Activated CD8-positive, alpha-beta T cell treated with anti-CD3 and anti-CD28 coated beads for 36 hours (primary cell): ENCODE measurements around the gene NOL12. TPM values are rescaled to one million over a fixed set of nuclear protein-coding genes. Genes with fewer than 3 reads are reported as not detected.
"Not testable (repeated sequence)": the region's sequence is repeated elsewhere in the genome, so short reads cannot be mapped to it uniquely, and the experiment has no call there.

Experiments
- ATAC-seq: fragments of 200-7000 bp; cut with Tn5 transposase; one replicate; pipeline ENCODE4 v1.10.0; 2021; ENCODE audit warnings: mild to moderate bottlenecking, moderate library complexity
- CTCF ChIA-PET: fragments of 350-600 bp; sonication (Branson Sonifier 250); formaldehyde crosslinking; loops from one replicate; lab custom pipeline; 2021; ENCODE audit warnings: antibody characterized with exemption; lab: Charles Lee
- POLR2A ChIA-PET: fragments of 350-600 bp; sonication (Branson Sonifier 250); formaldehyde crosslinking; loops from one replicate; lab custom pipeline; 2021; ENCODE audit warnings: antibody characterized with exemption; lab: Charles Lee
- DNase-seq: peaks from one replicate; pipeline ENCODE4 v3.0.0-alpha.2; 2020
- H3K27ac Mint-ChIP-seq: one replicate; pipeline ENCODE4 v1.8.0; 2021; ENCODE audit warnings: mild to moderate bottlenecking, mixed read lengths
- H3K27me3 Mint-ChIP-seq: one replicate; pipeline ENCODE4 v1.8.0; 2021; ENCODE audit warnings: mixed read lengths
- H3K36me3 Mint-ChIP-seq: one replicate; pipeline ENCODE4 v1.8.0; 2021; ENCODE audit warnings: low read depth, mixed read lengths
- H3K4me1 Mint-ChIP-seq: one replicate; pipeline ENCODE4 v1.8.0; 2021; ENCODE audit warnings: low read depth, mixed read lengths
- H3K4me3 Mint-ChIP-seq: one replicate; pipeline ENCODE4 v1.8.0; 2021; ENCODE audit warnings: mild to moderate bottlenecking, moderate library complexity, mixed read lengths
- H3K9me3 Mint-ChIP-seq: one replicate; pipeline ENCODE4 v1.8.0; 2021; ENCODE audit warnings: mixed read lengths
- intact Hi-C: fragments of 100-400 bp; cut with micrococcal nuclease; formaldehyde crosslinking; loops from one replicate; pipeline ENCODE4 v1.10.0; 2022
- total RNA-seq, 2 experiments: library from RNA; stranded (reverse); gene quantifications; one replicate each; pipeline ENCODE4 v1.2.3, GENCODE V29; 2021
- TF ChIP-seq, protein P1 (sequence below): fragments of 200-600 bp; IDR thresholded peaks from one replicate; pipeline ENCODE4 v1.8.0; 2022; ENCODE audit warnings: antibody characterized with exemption, mild to moderate bottlenecking

The NOL12 gene
- total RNA-seq, 2 experiments from 2014 or later, result 36.8 to 38.8 TPM

DNA sequence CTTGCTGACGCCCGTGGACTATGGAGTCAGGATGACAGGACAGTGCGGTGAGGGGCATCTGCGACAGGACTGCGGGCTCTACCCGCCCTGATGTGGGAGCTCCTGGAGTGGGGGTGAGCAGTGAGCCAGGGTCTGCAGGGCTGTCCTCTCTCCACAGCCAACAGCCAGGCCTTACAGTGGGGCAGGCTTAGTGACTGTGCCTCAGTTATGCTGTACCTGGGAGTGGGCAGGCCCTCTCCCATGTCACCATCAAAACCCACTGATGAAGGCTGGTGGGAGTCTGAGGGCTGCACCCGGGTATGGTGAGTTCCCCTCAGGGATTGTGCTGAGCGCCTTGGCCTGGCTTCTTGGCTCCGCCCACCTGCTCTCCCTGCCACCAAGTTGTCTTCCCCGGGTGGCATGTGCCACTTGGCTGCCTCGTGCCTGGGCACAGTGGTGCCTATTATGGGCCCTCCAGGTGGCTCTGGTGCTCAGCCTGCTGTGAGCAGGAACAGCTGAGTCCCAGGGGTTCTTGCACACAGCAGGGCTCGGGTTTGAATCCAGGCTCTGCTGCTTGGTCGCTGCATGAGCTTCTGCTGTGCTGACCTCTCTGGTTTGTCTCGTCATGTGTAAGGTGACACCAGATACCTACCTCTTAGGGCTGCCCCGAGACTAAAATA lies 6.6 kb downstream of the NOL12 start:
- Mint-ChIP-seq H3K4me3 (no peak overlapping the region), H3K9me3 (no peaks in the 10 kb centered on the region), H3K27ac (no peak overlapping the region), H3K27me3 (no peaks in the 10 kb centered on the region), H3K36me3 (peaks cover 47% of the 10 kb centered on the region), H3K4me1 (peaks cover 23% of the 10 kb centered on the region)
- intact Hi-C loops, result no loop called here
- TF ChIP-seq, protein P1, sequence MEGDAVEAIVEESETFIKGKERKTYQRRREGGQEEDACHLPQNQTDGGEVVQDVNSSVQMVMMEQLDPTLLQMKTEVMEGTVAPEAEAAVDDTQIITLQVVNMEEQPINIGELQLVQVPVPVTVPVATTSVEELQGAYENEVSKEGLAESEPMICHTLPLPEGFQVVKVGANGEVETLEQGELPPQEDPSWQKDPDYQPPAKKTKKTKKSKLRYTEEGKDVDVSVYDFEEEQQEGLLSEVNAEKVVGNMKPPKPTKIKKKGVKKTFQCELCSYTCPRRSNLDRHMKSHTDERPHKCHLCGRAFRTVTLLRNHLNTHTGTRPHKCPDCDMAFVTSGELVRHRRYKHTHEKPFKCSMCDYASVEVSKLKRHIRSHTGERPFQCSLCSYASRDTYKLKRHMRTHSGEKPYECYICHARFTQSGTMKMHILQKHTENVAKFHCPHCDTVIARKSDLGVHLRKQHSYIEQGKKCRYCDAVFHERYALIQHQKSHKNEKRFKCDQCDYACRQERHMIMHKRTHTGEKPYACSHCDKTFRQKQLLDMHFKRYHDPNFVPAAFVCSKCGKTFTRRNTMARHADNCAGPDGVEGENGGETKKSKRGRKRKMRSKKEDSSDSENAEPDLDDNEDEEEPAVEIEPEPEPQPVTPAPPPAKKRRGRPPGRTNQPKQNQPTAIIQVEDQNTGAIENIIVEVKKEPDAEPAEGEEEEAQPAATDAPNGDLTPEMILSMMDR, result no peak
- ATAC-seq (no peak), DNase-seq (no peak)
- CTCF ChIA-PET, result interaction anchor here (1.9 kb wide), 1 partner anchor 50 kb away, joined by 7 read pairs; no protein-coding TSS in a partner anchor
- POLR2A ChIA-PET, result interaction anchor here (1.4 kb wide), 1 partner anchor 14 kb away, joined by 4 read pairs; no protein-coding TSS in a partner anchor

DNA sequence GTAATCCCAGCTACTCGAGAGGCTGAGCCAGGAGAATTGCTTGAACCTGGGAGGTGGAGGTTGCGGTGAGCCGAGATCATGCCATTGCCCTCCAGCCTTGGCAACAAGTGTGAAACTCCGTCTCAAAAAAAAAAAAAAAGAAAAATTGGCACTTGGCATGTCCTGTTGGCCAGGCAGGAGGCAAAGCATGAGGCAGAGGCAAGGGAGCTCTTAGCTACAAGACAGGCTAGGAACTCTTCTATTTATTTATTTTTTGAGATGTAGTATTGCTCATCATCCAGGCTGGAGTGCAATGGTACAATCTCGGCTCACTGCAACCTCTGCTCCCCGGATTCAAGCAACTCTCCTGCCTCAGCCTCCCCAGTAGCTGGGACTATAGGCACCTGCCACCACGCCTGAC lies 8.0 kb downstream of the NOL12 start:
- Mint-ChIP-seq H3K36me3 (peaks cover 37% of the 10 kb centered on the region), H3K4me1 (peaks cover 14% of the 10 kb centered on the region)
- H3K9me3 Mint-ChIP-seq, H3K27ac Mint-ChIP-seq, ATAC-seq, H3K4me3 Mint-ChIP-seq, intact Hi-C loops, DNase-seq, H3K27me3 Mint-ChIP-seq: not testable (repeated sequence)
- ChIA-PET CTCF (interaction anchor here (0.8 to 1.9 kb wide), 3 partner anchors 13 to 60 kb away, joined by 3 to 7 read pairs (median 4); no protein-coding TSS in a partner anchor), POLR2A (interaction anchor here (0.5 kb wide), 1 partner anchor 1921 kb away, joined by 3 read pairs; no protein-coding TSS in a partner anchor)

DNA sequence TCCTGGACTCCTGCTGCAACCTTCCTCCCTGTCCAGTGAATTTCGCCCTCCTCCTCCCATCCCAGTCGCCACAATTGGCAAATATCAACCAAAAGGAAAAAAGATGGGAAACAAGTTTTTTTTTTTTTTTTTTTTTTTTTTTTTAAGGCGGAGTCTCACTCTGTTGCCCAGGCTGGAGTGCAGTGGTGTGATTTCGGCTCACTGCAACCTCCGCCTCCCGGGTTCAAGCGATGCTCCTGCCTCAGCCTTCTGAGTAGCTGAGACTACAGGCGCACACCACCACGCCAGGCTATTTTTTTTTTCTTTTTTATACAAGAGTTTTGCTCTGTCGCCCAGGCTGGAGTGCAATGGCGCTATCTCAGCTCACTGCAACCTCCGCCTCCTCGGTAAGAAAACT lies 10.1 kb downstream of the NOL12 start:
- DNase-seq, intact Hi-C loops, H3K9me3 Mint-ChIP-seq, H3K27me3 Mint-ChIP-seq, ATAC-seq: not testable (repeated sequence)
- ChIA-PET POLR2A (interaction anchor here (1.3 to 2.1 kb wide), 5 partner anchors 10 to 88 kb away, joined by 3 to 11 read pairs (median 5); partner anchors contain the start of genes GGA1 and NOL12), CTCF (interaction anchor here (0.9 to 2.7 kb wide), 11 partner anchors 11 to 134 kb away, joined by 3 to 20 read pairs (median 4); partner anchors contain the start of gene NOL12)
- H3K27ac Mint-ChIP-seq, result peak overlapping the region; percentile 24
- peaks cover 14% of the 10 kb centered on the region for H3K4me1 Mint-ChIP-seq
- peak overlapping the region; percentile 65 for H3K4me3 Mint-ChIP-seq
- peaks cover 22% of the 10 kb centered on the region for H3K36me3 Mint-ChIP-seq

DNA sequence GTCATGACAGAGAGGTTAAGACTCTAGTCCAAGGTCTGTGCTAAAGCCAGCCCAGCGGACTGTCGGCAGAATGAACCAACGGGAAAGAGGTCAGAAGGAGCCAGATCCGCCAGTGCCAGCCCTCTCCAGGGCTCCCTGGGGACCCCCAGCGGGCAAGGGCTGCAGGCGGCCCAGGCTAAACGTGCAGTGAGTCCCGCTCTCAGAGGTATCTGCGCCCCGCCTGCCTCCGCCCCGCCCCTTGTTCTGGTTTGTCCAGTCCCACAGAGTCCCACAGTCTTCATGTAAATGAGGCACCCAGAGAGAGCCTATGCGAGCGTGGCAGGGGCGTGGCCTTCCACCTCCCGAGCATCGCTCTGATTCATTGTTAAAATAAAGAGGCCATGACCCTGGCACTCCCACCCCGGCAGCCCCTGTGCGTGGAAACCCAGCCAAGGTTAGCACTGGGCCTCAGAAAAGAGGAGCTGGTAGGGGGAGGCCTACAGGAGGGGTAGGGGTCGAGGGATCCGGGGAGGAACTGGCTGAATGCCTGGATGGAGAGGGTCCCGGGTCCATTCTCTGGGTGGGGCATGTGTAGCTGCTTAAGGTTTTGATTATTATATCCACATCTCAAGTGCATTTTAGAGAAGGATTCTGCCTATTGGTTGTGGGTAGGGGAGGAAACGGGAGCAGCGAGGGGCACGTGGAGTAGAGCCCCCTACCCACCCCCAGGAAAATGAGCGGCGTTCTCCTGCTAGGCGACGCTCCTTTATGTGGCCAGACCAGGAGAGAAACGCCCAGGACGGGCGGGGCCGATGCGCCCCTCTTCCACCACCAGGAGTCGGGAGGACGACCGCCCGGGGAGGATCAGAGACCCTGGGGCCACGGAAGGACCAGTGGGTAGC lies 10.8 kb downstream of the NOL12 start, which contains the start of gene TRIOBP:
Gene TRIOBP, plus strand, starts transcription at position 392 of the 881 bp plus-strand sequence. CDS start 4,318 bp downstream, outside the sequence.
- ChIA-PET CTCF (interaction anchor here (0.6 to 2.7 kb wide), 9 partner anchors 10 to 112 kb away, joined by 3 to 20 read pairs (median 4); partner anchors contain the start of gene NOL12), POLR2A (interaction anchor here (0.8 to 2.1 kb wide), 8 partner anchors 10 to 89 kb away, joined by 3 to 11 read pairs (median 4); partner anchors contain the start of genes GGA1 and NOL12)
- Mint-ChIP-seq H3K27me3 (no peaks in the 10 kb centered on the region), H3K9me3 (no peaks in the 10 kb centered on the region), H3K4me1 (peaks cover 14% of the 10 kb centered on the region), H3K36me3 (peaks cover 18% of the 10 kb centered on the region), H3K27ac (peak within 1 kb of the TSS; percentile 24), H3K4me3 (peak within 1 kb of the TSS; percentile 65)
- DNase-seq (peak; percentile 98), ATAC-seq (peak; percentile 99)
- intact Hi-C loops, result no loop called here
- TF ChIP-seq, protein P1, result peak; percentile 46

DNA sequence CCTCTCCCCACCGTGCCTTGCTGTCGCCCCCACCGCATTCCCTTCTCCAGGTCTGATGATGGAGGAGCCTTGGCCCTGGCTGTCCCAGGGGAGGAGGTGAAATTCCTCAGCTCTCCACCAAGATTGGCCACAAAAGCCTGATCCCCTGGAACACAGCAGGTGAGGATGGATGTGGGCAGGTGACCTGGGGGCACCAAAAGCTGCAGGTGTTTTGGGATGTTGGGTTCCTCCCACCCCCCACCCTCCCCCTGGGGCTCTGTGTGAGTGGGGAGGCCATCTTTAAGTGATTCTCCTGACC lies 11.3 kb downstream of the NOL12 start:
- ATAC-seq (no peak), DNase-seq (no peak)
- H3K36me3 Mint-ChIP-seq, result peaks cover 14% of the 10 kb centered on the region
- ChIA-PET CTCF (interaction anchor here (0.6 to 2.7 kb wide), 4 partner anchors 10 to 112 kb away, joined by 3 to 20 read pairs (median 4); no protein-coding TSS in a partner anchor), POLR2A (interaction anchor here (0.7 to 2.1 kb wide), 5 partner anchors 9 to 79 kb away, joined by 3 to 5 read pairs (median 3); partner anchors contain the start of gene NOL12)
- intact Hi-C loops, result no loop called here
- no peak overlapping the region for H3K27ac Mint-ChIP-seq
- H3K4me1 Mint-ChIP-seq, result peaks cover 14% of the 10 kb centered on the region
- TF ChIP-seq, protein P1, result no peak
- no peaks in the 10 kb centered on the region for H3K27me3 Mint-ChIP-seq
- H3K9me3 Mint-ChIP-seq, result no peaks in the 10 kb centered on the region
- H3K4me3 Mint-ChIP-seq, result peak overlapping the region; percentile 65
